GM12865 (cell line): ENCODE data around the gene CYP26B1.

ENCODE experiments used
- DNase-seq: peaks from one replicate; pipeline ENCODE4 v3.0.0; 2010; ENCODE audit warnings: low read depth
- H3K4me3 ChIP-seq: 2 replicates; pipeline ENCODE4 v1.5.1; 2011; ENCODE audit warnings: mild to moderate bottlenecking, low read depth, low read length, control low read depth
- CTCF ChIP-seq: IDR thresholded peaks from 2 replicates; pipeline ENCODE4 v1.5.1; 2011; ENCODE audit warnings: low read length, control low read depth, low read depth, inconsistent platforms; ENCODE audit not compliant: insufficient read depth; ENCODE audit errors: missing control alignments

The CYP26B1 gene

GRCh38 chr2:72155737-72156136 lies 8.1 kb upstream of the CYP26B1 start:
- no peak for TF ChIP-seq CTCF
- DNase-seq, result no peak
- no peak overlapping the region for H3K4me3 ChIP-seq

GRCh38 chr2:72155151-72155550 lies 7.5 kb upstream of the CYP26B1 start:
- TF ChIP-seq CTCF, result no peak
- no peak for DNase-seq
- no peak overlapping the region for H3K4me3 ChIP-seq

GRCh38 chr2:72154386-72154975 lies 6.8 kb upstream of the CYP26B1 start:
- DNase-seq, result no peak
- no peak for TF ChIP-seq CTCF
- H3K4me3 ChIP-seq, result no peak overlapping the region

GRCh38 chr2:72153924-72154323 lies 6.3 kb upstream of the CYP26B1 start:
- no peak for DNase-seq
- no peak for TF ChIP-seq CTCF
- no peak overlapping the region for H3K4me3 ChIP-seq

- H3K4me3 ChIP-seq, result no peak overlapping the region
- no peak for DNase-seq
- no peak for TF ChIP-seq CTCF
Measured at GRCh38 chr2:72153026-72153791, 5.5 kb upstream of the CYP26B1 start.

GRCh38 chr2:72150861-72151356 lies 3.2 kb upstream of the CYP26B1 start:
- no peak for TF ChIP-seq CTCF
- no peak overlapping the region for H3K4me3 ChIP-seq
- no peak for DNase-seq
